ENCODE data around the gene SORCS2. TPM values are rescaled to one million over a fixed set of nuclear protein-coding genes. Genes with fewer than 3 reads are reported as not detected.
A peak's percentile ranks its signal among the peaks of the same experiment; 100 is the strongest.

SORCS2 gene
- total and polyA plus RNA-seq, 2 of the 13 experiments (the other 11 are each of a cell fraction or from before 2014, with no cell fraction given): 0.82 to 1.0 TPM

- TF ChIP-seq ZNF615 (CRISPR knock-in tag; IDR thresholded peaks at IDR 0.05; ENCODE audit: borderline replicate concordance) (no peak), SMC3 (IDR thresholded peaks at IDR 0.05; ENCODE audit: low read length) (0 out of 2 replicates have a peak, but pooled peaks have one; percentile 8), ZMAT5 (CRISPR knock-in tag; IDR thresholded peaks at IDR 0.05; ENCODE audit: borderline replicate concordance, low read depth) (no peak)
These were observed 458.5 kb downstream of the SORCS2 start (continued) for GRCh38 chr4:7650606-7651385.

GRCh38 chr4:7651461-7651921 is 459.2 kb downstream of the SORCS2 start:
- no peak overlapping the region for H2AFZ ChIP-seq (ENCODE audit: low read length)
- intact Hi-C loops (cut with micrococcal nuclease; ENCODE audit: unreplicated experiment): no loop called here
- 91% methylated on average over 6 of the region's 8 CpGs for WGBS (ENCODE audit: low lambda C conversion rate)
- peaks cover 41% of the 10 kb centered on the region for H3K4me1 ChIP-seq (ENCODE audit: insufficient read depth, low read length)
- no peaks in the 10 kb centered on the region for H3K27me3 ChIP-seq (ENCODE audit: control insufficient read depth in 1 of 2, insufficient read depth in 2 of 2, low read length in 2 of 2)
- no peak overlapping the region for H3K4me3 ChIP-seq (replicated peaks in 1 of 3; ENCODE audit: insufficient read depth in 1 of 3, low read depth in 2 of 3, low read length in 3 of 3)
- H3K36me3 ChIP-seq (replicated peaks in 1 of 2; ENCODE audit: control insufficient read depth in 1 of 2, insufficient read depth in 2 of 2, low read length in 2 of 2): no peaks in the 10 kb centered on the region
- no peaks in the 10 kb centered on the region for H3K9me3 ChIP-seq (ENCODE audit: low read length)
- no peak overlapping the region for H3K9ac ChIP-seq (ENCODE audit: insufficient read depth, low read depth, low read length)
- no TSS peak for BruUV-seq (replicated peaks)
- ChIA-PET POLR2A (no interaction called here), CTCF (ENCODE audit: low intra/inter-chr PET ratio, low total read pairs) (no interaction called here)
- H3K4me2 ChIP-seq (ENCODE audit: low read depth, low read length): no peak overlapping the region
- ATAC-seq (no peak), FAIRE-seq (no peak), DNase-seq (ENCODE audit: low spot score) (no peak)
- no peak overlapping the region for H3K27ac ChIP-seq (ENCODE audit: extremely low read length, insufficient read depth, low read length)
- H4K20me1 ChIP-seq (ENCODE audit: insufficient read depth, low read length): no peaks in the 10 kb centered on the region
- in situ Hi-C loops (cut with HindIII; ENCODE audit: extremely low pct_ligation_motif_present, low pct_unique_long_range_greater_than_20kb): no loop called here
- H3K79me2 ChIP-seq (ENCODE audit: insufficient read depth, low read length): no peaks in the 10 kb centered on the region
- no peak for TF ChIP-seq ZFX (CRISPR knock-in tag; IDR thresholded peaks at IDR 0.05; ENCODE audit: low read depth)
- no peak for TF ChIP-seq NFKB2 (CRISPR knock-in tag; IDR thresholded peaks at IDR 0.05; ENCODE audit: borderline replicate concordance)
- TF ChIP-seq ZNF609 (CRISPR knock-in tag; IDR thresholded peaks at IDR 0.05; ENCODE audit: borderline replicate concordance): no peak
- no peak for TF ChIP-seq SMAD3 (CRISPR knock-in tag; IDR thresholded peaks at IDR 0.05)
- TF ChIP-seq TFAP4 (IDR thresholded peaks at IDR 0.05; ENCODE audit: borderline replicate concordance, low read depth): no peak
- TF ChIP-seq ZFP62 (CRISPR knock-in tag; IDR thresholded peaks at IDR 0.05): no peak
- no peak for TF ChIP-seq ZNF234 (CRISPR knock-in tag; conservative IDR thresholded peaks at IDR 0.05)
- TF ChIP-seq ZNF567 (CRISPR knock-in tag; IDR thresholded peaks at IDR 0.05; ENCODE audit: borderline replicate concordance): no peak
- no peak for TF ChIP-seq REST (IDR thresholded peaks at IDR 0.05; ENCODE audit: borderline replicate concordance in 1 of 2, low read depth in 1 of 2, low read length in 2 of 2)
